Measurements from ENCODE around the gene SMARCA2. TPM values are rescaled to one million over a fixed set of nuclear protein-coding genes. Genes with fewer than 3 reads are reported as not detected.

Gene SMARCA2
- total RNA-seq, 2 donors from 2014 or later = 152 to 174 TPM

- DNase-seq (ENCODE audit: low spot score) = no peak
- intact Hi-C loops (cut with DNase I) = no loop called here
These were observed 14.6 kb downstream of the SMARCA2 start for GRCh38 chr9:2029666-2030170.

GRCh38 chr9:2032234-2032633 is 17.1 kb downstream of the SMARCA2 start:
- DNase-seq (ENCODE audit: low spot score) = no peak
- intact Hi-C loops (cut with DNase I) = no loop called here

- intact Hi-C loops (cut with DNase I) = no loop called here
- DNase-seq (ENCODE audit: low spot score) = no peak
These were observed 21.7 kb downstream of the SMARCA2 start for GRCh38 chr9:2036844-2037243.

- DNase-seq (ENCODE audit: low spot score) = peak; percentile 73
- intact Hi-C loops (cut with DNase I) = no loop called here
These were observed 24.4 kb downstream of the SMARCA2 start for GRCh38 chr9:2039294-2040180.

- no peak for DNase-seq (ENCODE audit: low spot score)
- intact Hi-C loops (cut with DNase I) = no loop called here
These were observed 25.7 kb downstream of the SMARCA2 start for GRCh38 chr9:2040828-2041227.

- intact Hi-C loops (cut with DNase I) = no loop called here
- DNase-seq (ENCODE audit: low spot score) = no peak
These were observed 26.6 kb downstream of the SMARCA2 start for GRCh38 chr9:2041736-2042135.

GRCh38 chr9:2043243-2043642 is 28.1 kb downstream of the SMARCA2 start:
- no peak for DNase-seq (ENCODE audit: low spot score)
- intact Hi-C loops (cut with DNase I) = no loop called here

- no peak for DNase-seq (ENCODE audit: low spot score)
These were observed 28.8 kb downstream of the SMARCA2 start for GRCh38 chr9:2043881-2044462.

GRCh38 chr9:2047144-2047671 is 32.1 kb downstream of the SMARCA2 start:
- DNase-seq (ENCODE audit: low spot score) = no peak
- intact Hi-C loops (cut with DNase I) = no loop called here

More at GRCh38 chr9:2043881-2044462, 28.8 kb downstream of the SMARCA2 start:
- intact Hi-C loops (cut with DNase I) = no loop called here

GRCh38 chr9:2047916-2048315 is 32.8 kb downstream of the SMARCA2 start:
- no peak for DNase-seq (ENCODE audit: low spot score)
- intact Hi-C loops (cut with DNase I) = no loop called here

GRCh38 chr9:2050236-2050635 is 35.1 kb downstream of the SMARCA2 start:
- no peak for DNase-seq (ENCODE audit: low spot score)
- intact Hi-C loops (cut with DNase I) = no loop called here

GRCh38 chr9:2053883-2054845 is 39.0 kb downstream of the SMARCA2 start:
- intact Hi-C loops (cut with DNase I) = no loop called here
- no peak for DNase-seq (ENCODE audit: low spot score)

GRCh38 chr9:2055203-2055658 is 40.1 kb downstream of the SMARCA2 start:
- intact Hi-C loops (cut with DNase I) = no loop called here
- DNase-seq (ENCODE audit: low spot score) = no peak

- no peak for DNase-seq (ENCODE audit: low spot score)
- intact Hi-C loops (cut with DNase I) = no loop called here
These were observed 44.3 kb downstream of the SMARCA2 start for GRCh38 chr9:2059274-2059929.

GRCh38 chr9:2060424-2060823 is 45.3 kb downstream of the SMARCA2 start:
- intact Hi-C loops (cut with DNase I) = loop anchor here in 1 of 2 donors (5.0 kb wide), 1 partner anchor 1623 kb away; no protein-coding TSS in a partner anchor
- DNase-seq (ENCODE audit: low spot score) = no peak

- intact Hi-C loops (cut with DNase I) = no loop called here
- DNase-seq (ENCODE audit: low spot score) = no peak
These were observed 50.6 kb downstream of the SMARCA2 start for GRCh38 chr9:2065704-2066103.

- DNase-seq (ENCODE audit: low spot score) = no peak
- intact Hi-C loops (cut with DNase I) = no loop called here
These were observed 51.4 kb downstream of the SMARCA2 start for GRCh38 chr9:2066312-2067273.
